ENCODE measurements around the gene LEPROT.

The LEPROT gene

GRCh38 chr1:65476327-65476726 is 55.9 kb downstream of the LEPROT start:
- H3K79me2 ChIP-seq (ENCODE audit: control insufficient read depth, insufficient read depth, low read length) = no peaks in the 10 kb centered on the region
- H3K23ac ChIP-seq (ENCODE audit: low read length) = no peak overlapping the region
- H3K4me1 ChIP-seq (ENCODE audit: control insufficient read depth, low read depth, low read length) = no peaks in the 10 kb centered on the region
- H3K18ac ChIP-seq (ENCODE audit: low read length) = no peak overlapping the region
- no peaks in the 10 kb centered on the region for H3K27me3 ChIP-seq (ENCODE audit: insufficient read depth, low read length, poor library complexity)
- H2BK120ac ChIP-seq (ENCODE audit: low read depth, low read length) = no peak overlapping the region
- H2BK5ac ChIP-seq (ENCODE audit: low read length) = no peak overlapping the region
- H2BK15ac ChIP-seq (replicated peaks; ENCODE audit: low read depth) = no peak overlapping the region
- H2AK5ac ChIP-seq (ENCODE audit: low read length) = no peak overlapping the region
- DNase-seq = no peak
- H3K4ac ChIP-seq (ENCODE audit: low read depth, low read length) = no peak overlapping the region
- no peak overlapping the region for H3K4me2 ChIP-seq (ENCODE audit: low read length)
- no peak overlapping the region for H4K5ac ChIP-seq (ENCODE audit: low read length)
- no peak overlapping the region for H4K8ac ChIP-seq (ENCODE audit: low read depth, low read length)
- no peaks in the 10 kb centered on the region for H3K36me3 ChIP-seq (ENCODE audit: control insufficient read depth, insufficient read depth, low read length)
- no peak overlapping the region for H3K27ac ChIP-seq (ENCODE audit: low read depth, low read length)
- WGBS (ENCODE audit: extremely low coverage, insufficient coverage, low lambda C conversion rate) = no CpG with 5 or more reads among the region's 3 CpGs
- no peaks in the 10 kb centered on the region for H3K79me1 ChIP-seq (ENCODE audit: low read length)
- H3K4me3 ChIP-seq (ENCODE audit: low read length) = no peak overlapping the region
- H3K56ac ChIP-seq (ENCODE audit: low read length) = no peak overlapping the region
- no peak overlapping the region for H3K9ac ChIP-seq (ENCODE audit: low read length)

- Histone ChIP-seq H4K8ac (ENCODE audit: low read depth, low read length) (no peak overlapping the region), H3K36me3 (ENCODE audit: control insufficient read depth, insufficient read depth, low read length) (no peaks in the 10 kb centered on the region), H3K56ac (ENCODE audit: low read length) (no peak overlapping the region), H2AK5ac (ENCODE audit: low read length) (no peak overlapping the region), H3K9ac (ENCODE audit: low read length) (no peak overlapping the region), H3K4me3 (ENCODE audit: low read length) (no peak overlapping the region), H3K79me1 (ENCODE audit: low read length) (no peaks in the 10 kb centered on the region), H3K79me2 (ENCODE audit: control insufficient read depth, insufficient read depth, low read length) (no peaks in the 10 kb centered on the region), H3K4ac (ENCODE audit: low read depth, low read length) (no peak overlapping the region), H3K27ac (ENCODE audit: low read depth, low read length) (no peak overlapping the region), H2BK5ac (ENCODE audit: low read length) (no peak overlapping the region), H3K27me3 (ENCODE audit: insufficient read depth, low read length, poor library complexity) (no peaks in the 10 kb centered on the region), H3K18ac (ENCODE audit: low read length) (no peak overlapping the region), H3K23ac (ENCODE audit: low read length) (no peak overlapping the region), H2BK120ac (ENCODE audit: low read depth, low read length) (no peak overlapping the region), H4K5ac (ENCODE audit: low read length) (no peak overlapping the region), H3K4me1 (ENCODE audit: control insufficient read depth, low read depth, low read length) (no peaks in the 10 kb centered on the region), H2BK15ac (replicated peaks; ENCODE audit: low read depth) (no peak overlapping the region), H3K4me2 (ENCODE audit: low read length) (no peak overlapping the region)
- DNase-seq = no peak
- WGBS (ENCODE audit: extremely low coverage, insufficient coverage, low lambda C conversion rate) = no CpG with 5 or more reads among the region's 2 CpGs
Measured at GRCh38 chr1:65477414-65478378, 57.2 kb downstream of the LEPROT start.

- H3K56ac ChIP-seq (ENCODE audit: low read length) = no peak overlapping the region
- H3K79me2 ChIP-seq (ENCODE audit: control insufficient read depth, insufficient read depth, low read length) = no peaks in the 10 kb centered on the region
- no CpG with 5 or more reads among the region's 3 CpGs for WGBS (ENCODE audit: extremely low coverage, insufficient coverage, low lambda C conversion rate)
- H2BK5ac ChIP-seq (ENCODE audit: low read length) = no peak overlapping the region
- no peak overlapping the region for H3K23ac ChIP-seq (ENCODE audit: low read length)
- H4K5ac ChIP-seq (ENCODE audit: low read length) = no peak overlapping the region
- H2BK15ac ChIP-seq (replicated peaks; ENCODE audit: low read depth) = no peak overlapping the region
- H3K4me1 ChIP-seq (ENCODE audit: control insufficient read depth, low read depth, low read length) = no peaks in the 10 kb centered on the region
- no peak overlapping the region for H3K9ac ChIP-seq (ENCODE audit: low read length)
- H2BK120ac ChIP-seq (ENCODE audit: low read depth, low read length) = no peak overlapping the region
- H3K4me2 ChIP-seq (ENCODE audit: low read length) = no peak overlapping the region
- H3K4me3 ChIP-seq (ENCODE audit: low read length) = no peak overlapping the region
- H3K27ac ChIP-seq (ENCODE audit: low read depth, low read length) = no peak overlapping the region
- H3K27me3 ChIP-seq (ENCODE audit: insufficient read depth, low read length, poor library complexity) = no peaks in the 10 kb centered on the region
- DNase-seq = no peak
- no peak overlapping the region for H4K8ac ChIP-seq (ENCODE audit: low read depth, low read length)
- no peak overlapping the region for H3K4ac ChIP-seq (ENCODE audit: low read depth, low read length)
- H3K18ac ChIP-seq (ENCODE audit: low read length) = no peak overlapping the region
- no peaks in the 10 kb centered on the region for H3K79me1 ChIP-seq (ENCODE audit: low read length)
- no peaks in the 10 kb centered on the region for H3K36me3 ChIP-seq (ENCODE audit: control insufficient read depth, insufficient read depth, low read length)
- no peak overlapping the region for H2AK5ac ChIP-seq (ENCODE audit: low read length)
Measured at GRCh38 chr1:65478379-65479026, 58.0 kb downstream of the LEPROT start.

- Histone ChIP-seq H2BK5ac (ENCODE audit: low read length) (no peak overlapping the region), H3K36me3 (ENCODE audit: control insufficient read depth, insufficient read depth, low read length) (no peaks in the 10 kb centered on the region)
- DNase-seq = no peak
Measured at GRCh38 chr1:65479554-65480204, 59.2 kb downstream of the LEPROT start.

GRCh38 chr1:65480684-65481405 is 60.4 kb downstream of the LEPROT start:
- no peaks in the 10 kb centered on the region for H3K4me1 ChIP-seq (ENCODE audit: control insufficient read depth, low read depth, low read length)
- H3K36me3 ChIP-seq (ENCODE audit: control insufficient read depth, insufficient read depth, low read length) = no peaks in the 10 kb centered on the region
- no peaks in the 10 kb centered on the region for H3K79me2 ChIP-seq (ENCODE audit: control insufficient read depth, insufficient read depth, low read length)
- H3K4me2 ChIP-seq (ENCODE audit: low read length) = no peak overlapping the region
- no peaks in the 10 kb centered on the region for H3K27me3 ChIP-seq (ENCODE audit: insufficient read depth, low read length, poor library complexity)
- H3K9ac ChIP-seq (ENCODE audit: low read length) = no peak overlapping the region
- H2BK5ac ChIP-seq (ENCODE audit: low read length) = no peak overlapping the region
- no peak overlapping the region for H3K18ac ChIP-seq (ENCODE audit: low read length)
- DNase-seq = no peak
- no peak overlapping the region for H4K5ac ChIP-seq (ENCODE audit: low read length)
- no peak overlapping the region for H3K4ac ChIP-seq (ENCODE audit: low read depth, low read length)
- no peak overlapping the region for H3K4me3 ChIP-seq (ENCODE audit: low read length)
- H3K56ac ChIP-seq (ENCODE audit: low read length) = no peak overlapping the region
- no peaks in the 10 kb centered on the region for H3K79me1 ChIP-seq (ENCODE audit: low read length)
- no CpG with 5 or more reads among the region's 4 CpGs for WGBS (ENCODE audit: extremely low coverage, insufficient coverage, low lambda C conversion rate)
- H2BK15ac ChIP-seq (replicated peaks; ENCODE audit: low read depth) = no peak overlapping the region
- no peak overlapping the region for H2AK5ac ChIP-seq (ENCODE audit: low read length)
- no peak overlapping the region for H2BK120ac ChIP-seq (ENCODE audit: low read depth, low read length)
- H3K23ac ChIP-seq (ENCODE audit: low read length) = no peak overlapping the region
- H4K8ac ChIP-seq (ENCODE audit: low read depth, low read length) = no peak overlapping the region
- H3K27ac ChIP-seq (ENCODE audit: low read depth, low read length) = no peak overlapping the region

More at GRCh38 chr1:65479554-65480204, 59.2 kb downstream of the LEPROT start:
- no peaks in the 10 kb centered on the region for H3K79me2 ChIP-seq (ENCODE audit: control insufficient read depth, insufficient read depth, low read length)
- WGBS (ENCODE audit: extremely low coverage, insufficient coverage, low lambda C conversion rate) = no CpG with 5 or more reads among the region's 4 CpGs
- H4K5ac ChIP-seq (ENCODE audit: low read length) = no peak overlapping the region
- H3K27me3 ChIP-seq (ENCODE audit: insufficient read depth, low read length, poor library complexity) = no peaks in the 10 kb centered on the region
- H3K4me3 ChIP-seq (ENCODE audit: low read length) = no peak overlapping the region
- no peak overlapping the region for H4K8ac ChIP-seq (ENCODE audit: low read depth, low read length)
- no peak overlapping the region for H3K27ac ChIP-seq (ENCODE audit: low read depth, low read length)
- no peak overlapping the region for H2AK5ac ChIP-seq (ENCODE audit: low read length)
- no peak overlapping the region for H3K23ac ChIP-seq (ENCODE audit: low read length)
- no peak overlapping the region for H2BK120ac ChIP-seq (ENCODE audit: low read depth, low read length)
- no peak overlapping the region for H3K9ac ChIP-seq (ENCODE audit: low read length)
- no peak overlapping the region for H3K18ac ChIP-seq (ENCODE audit: low read length)
- no peak overlapping the region for H3K4me2 ChIP-seq (ENCODE audit: low read length)
- no peaks in the 10 kb centered on the region for H3K4me1 ChIP-seq (ENCODE audit: control insufficient read depth, low read depth, low read length)
- H3K56ac ChIP-seq (ENCODE audit: low read length) = no peak overlapping the region
- H3K4ac ChIP-seq (ENCODE audit: low read depth, low read length) = no peak overlapping the region
- H2BK15ac ChIP-seq (replicated peaks; ENCODE audit: low read depth) = no peak overlapping the region
- H3K79me1 ChIP-seq (ENCODE audit: low read length) = no peaks in the 10 kb centered on the region

All from mesendoderm (in vitro differentiated cells).